Erythroblast (primary cell): ENCODE results near the gene AUTS2.

Experiments used
- GATA1 ChIP-seq: IDR thresholded peaks from 2 replicates; pipeline ENCODE4 v1.6.1; 2011; ENCODE audit warnings: low read depth, mild to moderate bottlenecking, control low read depth, low read length, moderate library complexity
- POLR2A ChIP-seq: IDR thresholded peaks from 2 replicates; pipeline ENCODE4 v1.6.1; 2011; ENCODE audit warnings: mild to moderate bottlenecking, low read length

- TF ChIP-seq POLR2A (no peak), GATA1 (no peak)
Measured at GRCh38 chr7:69895446-69895845, 297.2 kb downstream of the AUTS2 start.
